ENCODE data around the gene LMNB1.

LMNB1 gene

DNA sequence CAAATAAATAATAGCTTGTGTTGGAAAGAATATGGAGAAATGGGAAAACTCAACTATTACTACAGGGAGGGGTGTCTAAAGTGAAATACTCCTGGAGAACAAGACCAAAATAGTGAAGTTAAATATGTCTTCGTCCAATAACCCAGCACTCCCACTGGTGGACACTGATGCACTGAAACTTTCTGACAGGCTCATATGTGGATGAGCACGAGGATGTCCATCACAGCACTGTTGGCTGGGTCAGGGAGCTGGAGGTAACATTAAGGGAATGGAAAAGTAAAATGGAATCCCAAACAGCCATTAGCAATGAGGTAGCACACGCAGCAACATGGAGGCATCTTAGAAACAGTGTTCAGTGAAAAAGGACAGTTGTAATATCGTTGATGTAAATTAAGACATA is 86.5 kb downstream of the LMNB1 start:
- no peaks in the 10 kb centered on the region for H3K27me3 ChIP-seq (ENCODE audit: low read length)
- no peaks in the 10 kb centered on the region for H3K36me3 ChIP-seq (ENCODE audit: low read length)
- H3K79me2 ChIP-seq (ENCODE audit: insufficient read depth, low read length): no peaks in the 10 kb centered on the region
- no peaks in the 10 kb centered on the region for H3K9me3 ChIP-seq (ENCODE audit: insufficient read depth, low read length)
- H3K9me2 ChIP-seq (replicated peaks; ENCODE audit: insufficient read depth, low read length): no peaks in the 10 kb centered on the region
- no peak overlapping the region for H3K4me2 ChIP-seq (ENCODE audit: low read depth, low read length, poor library complexity, severe bottlenecking)
- H3K9ac ChIP-seq (ENCODE audit: low read length): no peak overlapping the region
- no peak overlapping the region for H2AFZ ChIP-seq (ENCODE audit: low read depth, low read length, severe bottlenecking)
- no peak for TF ChIP-seq EZH2phosphoT487 (conservative IDR thresholded peaks at IDR 0.05; ENCODE audit: low read length)
- TF ChIP-seq, protein P1, sequence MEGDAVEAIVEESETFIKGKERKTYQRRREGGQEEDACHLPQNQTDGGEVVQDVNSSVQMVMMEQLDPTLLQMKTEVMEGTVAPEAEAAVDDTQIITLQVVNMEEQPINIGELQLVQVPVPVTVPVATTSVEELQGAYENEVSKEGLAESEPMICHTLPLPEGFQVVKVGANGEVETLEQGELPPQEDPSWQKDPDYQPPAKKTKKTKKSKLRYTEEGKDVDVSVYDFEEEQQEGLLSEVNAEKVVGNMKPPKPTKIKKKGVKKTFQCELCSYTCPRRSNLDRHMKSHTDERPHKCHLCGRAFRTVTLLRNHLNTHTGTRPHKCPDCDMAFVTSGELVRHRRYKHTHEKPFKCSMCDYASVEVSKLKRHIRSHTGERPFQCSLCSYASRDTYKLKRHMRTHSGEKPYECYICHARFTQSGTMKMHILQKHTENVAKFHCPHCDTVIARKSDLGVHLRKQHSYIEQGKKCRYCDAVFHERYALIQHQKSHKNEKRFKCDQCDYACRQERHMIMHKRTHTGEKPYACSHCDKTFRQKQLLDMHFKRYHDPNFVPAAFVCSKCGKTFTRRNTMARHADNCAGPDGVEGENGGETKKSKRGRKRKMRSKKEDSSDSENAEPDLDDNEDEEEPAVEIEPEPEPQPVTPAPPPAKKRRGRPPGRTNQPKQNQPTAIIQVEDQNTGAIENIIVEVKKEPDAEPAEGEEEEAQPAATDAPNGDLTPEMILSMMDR (IDR thresholded peaks at IDR 0.05; ENCODE audit: insufficient read depth, low read length, poor library complexity, severe bottlenecking): no peak
- H3F3A ChIP-seq (ENCODE audit: insufficient read depth): no peaks in the 10 kb centered on the region
- H3K27ac ChIP-seq (ENCODE audit: low read depth, low read length): no peak overlapping the region
- no peaks in the 10 kb centered on the region for H4K20me1 ChIP-seq (ENCODE audit: low read depth, low read length)
- no peak overlapping the region for H3K4me3 ChIP-seq (ENCODE audit: insufficient read depth, low read length, poor library complexity, severe bottlenecking)

DNA sequence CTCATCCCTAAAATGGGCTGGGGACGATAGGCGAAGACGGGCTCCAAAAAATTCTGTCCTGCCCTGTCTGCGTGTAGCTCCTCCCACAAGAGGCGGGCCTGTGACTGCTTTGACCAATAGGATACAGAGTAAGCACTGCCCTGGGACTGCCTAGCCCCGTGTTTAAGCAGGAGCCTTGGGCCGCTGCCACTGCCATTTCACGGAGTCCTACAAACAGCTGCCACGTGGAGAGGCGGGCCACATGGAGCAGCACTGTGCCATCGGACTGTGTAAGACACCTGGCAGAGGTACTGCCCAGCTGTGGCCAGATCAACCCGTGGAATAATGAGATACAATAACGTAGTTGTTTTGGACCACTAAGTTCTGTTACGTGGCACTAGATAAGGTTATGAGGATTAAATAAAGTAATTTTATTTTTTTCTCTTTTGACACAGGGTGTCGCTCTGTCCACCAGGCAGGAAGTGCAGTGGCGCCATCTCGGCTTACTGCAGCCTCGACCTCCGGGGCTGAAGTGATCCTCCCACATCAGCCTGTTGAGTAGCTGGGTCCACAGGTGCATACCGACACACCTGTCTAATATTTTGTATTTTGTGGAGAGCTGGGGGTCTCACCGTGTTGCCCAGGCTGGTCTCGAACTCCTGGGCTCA is 87.2 kb downstream of the LMNB1 start:
- H3K4me3 ChIP-seq (ENCODE audit: insufficient read depth, low read length, poor library complexity, severe bottlenecking): no peak overlapping the region
- no peaks in the 10 kb centered on the region for H3K36me3 ChIP-seq (ENCODE audit: low read length)
- H3K9ac ChIP-seq (ENCODE audit: low read length): no peak overlapping the region
- no peaks in the 10 kb centered on the region for H3K27me3 ChIP-seq (ENCODE audit: low read length)
- H3K9me3 ChIP-seq (ENCODE audit: insufficient read depth, low read length): no peaks in the 10 kb centered on the region
- TF ChIP-seq, protein P1 (IDR thresholded peaks at IDR 0.05; ENCODE audit: insufficient read depth, low read length, poor library complexity, severe bottlenecking): no peak
- no peak for TF ChIP-seq EZH2phosphoT487 (conservative IDR thresholded peaks at IDR 0.05; ENCODE audit: low read length)
- H3K79me2 ChIP-seq (ENCODE audit: insufficient read depth, low read length): no peaks in the 10 kb centered on the region
- H3K27ac ChIP-seq (ENCODE audit: low read depth, low read length): no peak overlapping the region
- no peaks in the 10 kb centered on the region for H3F3A ChIP-seq (ENCODE audit: insufficient read depth)
- no peaks in the 10 kb centered on the region for H4K20me1 ChIP-seq (ENCODE audit: low read depth, low read length)
- no peak overlapping the region for H2AFZ ChIP-seq (ENCODE audit: low read depth, low read length, severe bottlenecking)
- H3K9me2 ChIP-seq (replicated peaks; ENCODE audit: insufficient read depth, low read length): no peaks in the 10 kb centered on the region
- no peak overlapping the region for H3K4me2 ChIP-seq (ENCODE audit: low read depth, low read length, poor library complexity, severe bottlenecking)

GRCh38 chr5:126865299-126865698 is 88.4 kb downstream of the LMNB1 start:
- Histone ChIP-seq H3K9me3 (ENCODE audit: insufficient read depth, low read length) (no peaks in the 10 kb centered on the region), H4K20me1 (ENCODE audit: low read depth, low read length) (no peaks in the 10 kb centered on the region), H3K27me3 (ENCODE audit: low read length) (no peaks in the 10 kb centered on the region), H3K9ac (ENCODE audit: low read length) (no peak overlapping the region), H3K27ac (ENCODE audit: low read depth, low read length) (no peak overlapping the region), H3K4me2 (ENCODE audit: low read depth, low read length, poor library complexity, severe bottlenecking) (no peak overlapping the region), H2AFZ (ENCODE audit: low read depth, low read length, severe bottlenecking) (no peak overlapping the region), H3F3A (ENCODE audit: insufficient read depth) (no peaks in the 10 kb centered on the region), H3K79me2 (ENCODE audit: insufficient read depth, low read length) (no peaks in the 10 kb centered on the region), H3K9me2 (replicated peaks; ENCODE audit: insufficient read depth, low read length) (no peaks in the 10 kb centered on the region), H3K36me3 (ENCODE audit: low read length) (no peaks in the 10 kb centered on the region), H3K4me3 (ENCODE audit: insufficient read depth, low read length, poor library complexity, severe bottlenecking) (no peak overlapping the region)
- TF ChIP-seq EZH2phosphoT487 (conservative IDR thresholded peaks at IDR 0.05; ENCODE audit: low read length): no peak
- TF ChIP-seq, protein P1 (IDR thresholded peaks at IDR 0.05; ENCODE audit: insufficient read depth, low read length, poor library complexity, severe bottlenecking): no peak
